SK-N-SH (cell line): ENCODE data around the gene RASGEF1B. TPM values are rescaled to one million over a fixed set of nuclear protein-coding genes. Genes with fewer than 3 reads are reported as not detected.

Source experiments
- CTCF ChIA-PET: fragments of 300-600, 350-600 bp; formaldehyde crosslinking; extraction: SDS; loops from one replicate; lab custom pipeline; 2021; lab: Yijun Ruan, JAX
- POLR2A ChIA-PET: fragments of 350-600 bp; sonication (Branson Sonifier 250); formaldehyde crosslinking; extraction: SDS; loops from one replicate; lab custom pipeline; 2020; ENCODE audit warnings: antibody characterized with exemption, inconsistent platforms; lab: Yijun Ruan, JAX
- DNase-seq: peaks from one replicate; pipeline ENCODE4 v3.0.0; 2012
- H2AFZ ChIP-seq: fragments of 200-600 bp; sonication (generic); 2 replicates; pipeline ENCODE4 v1.8.1; 2016; ENCODE audit warnings: antibody characterized with exemption, mild to moderate bottlenecking, low read depth
- H3F3A ChIP-seq: fragments of 200-600 bp; sonication (generic); replicated peaks from 2 replicates; pipeline ENCODE3; 2016; ENCODE audit warnings: antibody characterized with exemption, mild to moderate bottlenecking; ENCODE audit not compliant: insufficient read depth
- H3K27ac ChIP-seq, 2 experiments: fragments of 200-500 bp in 1 of 2; fragments of 200-600 bp in 1 of 2; sonication (Bioruptor generic) in 1 of 2; sonication (generic), shearing (Covaris generic) in 1 of 2; 2 replicates each; pipeline versions ENCODE4 v1.5.1 to v1.6.1; 2014 to 2016; ENCODE audit warnings: low read depth in 2 of 2, inconsistent platforms in 1 of 2, low read length in 1 of 2, mild to moderate bottlenecking in 1 of 2, mixed read lengths in 1 of 2
- H3K27me3 ChIP-seq: fragments of 200-600 bp; sonication (generic), shearing (Covaris generic); 2 replicates; pipeline ENCODE4 v1.6.1; 2016; ENCODE audit warnings: mixed run types; ENCODE audit not compliant: insufficient read depth
- H3K36me3 ChIP-seq, 2 experiments: fragments of 200-500 bp in 1 of 2; fragments of 200-600 bp in 1 of 2; sonication (Bioruptor generic) in 1 of 2; sonication (generic) in 1 of 2; replicated peaks in 1 of 2; 2 replicates each; pipeline versions ENCODE3 to v1.5.1; 2014 to 2016; ENCODE audit warnings: low read length in 1 of 2, mild to moderate bottlenecking in 1 of 2; ENCODE audit not compliant: insufficient read depth in 2 of 2, control insufficient read depth in 1 of 2
- H3K4me1 ChIP-seq, 2 experiments: fragments of 200-500 bp in 1 of 2; fragments of 200-600 bp in 1 of 2; sonication (Bioruptor generic) in 1 of 2; sonication (generic), shearing (Covaris generic) in 1 of 2; 2 replicates each; pipeline versions ENCODE4 v1.5.1 to v1.6.1; 2014 to 2016; ENCODE audit warnings: low read depth in 1 of 2, low read length in 1 of 2, mixed run types in 1 of 2; ENCODE audit not compliant: insufficient read depth in 2 of 2, control insufficient read depth in 1 of 2
- H3K4me2 ChIP-seq: fragments of 200-600 bp; sonication (generic), shearing (Covaris generic); 2 replicates; pipeline ENCODE4 v1.6.1; 2017; ENCODE audit warnings: mixed run types
- H3K4me3 ChIP-seq, 2 experiments: fragments of 200-500 bp in 1 of 2; fragments of 200-600 bp in 1 of 2; sonication (Bioruptor generic) in 1 of 2; sonication (generic), shearing (Covaris generic) in 1 of 2; 2 replicates each; pipeline versions ENCODE4 v1.5.1 to v1.8.1; 2014 to 2016; ENCODE audit warnings: low read depth in 2 of 2, inconsistent platforms in 1 of 2, low read length in 1 of 2, mild to moderate bottlenecking in 1 of 2, mixed read lengths in 1 of 2, moderate library complexity in 1 of 2
- H3K79me2 ChIP-seq: fragments of 200-600 bp; sonication (generic); 2 replicates; pipeline ENCODE4 v1.8.1; 2017; ENCODE audit warnings: mild to moderate bottlenecking; ENCODE audit not compliant: insufficient read depth
- H3K9ac ChIP-seq: fragments of 200-600 bp; sonication (generic); 2 replicates; pipeline ENCODE4 v1.6.1; 2017; ENCODE audit warnings: mixed run types
- H3K9me2 ChIP-seq: fragments of 200-600 bp; sonication (generic); 2 replicates; pipeline ENCODE4 v1.6.1; 2017; ENCODE audit warnings: mixed run types
- H3K9me3 ChIP-seq: fragments of 200-600 bp; sonication (generic); 2 replicates; pipeline ENCODE4 v1.6.1; 2017; ENCODE audit warnings: mixed run types, mild to moderate bottlenecking, moderate library complexity
- H4K20me1 ChIP-seq: fragments of 200-600 bp; sonication (generic); 2 replicates; pipeline ENCODE4 v1.6.1; 2017; ENCODE audit warnings: mild to moderate bottlenecking, mixed run types; ENCODE audit not compliant: insufficient read depth
- CHD2 ChIP-seq: fragments of 150-350 bp; IDR thresholded peaks from 2 replicates; pipeline ENCODE4 v1.6.1; 2018; ENCODE audit warnings: low read length; ENCODE audit not compliant: partially characterized antibody
- EP300 ChIP-seq, 2 experiments: IDR thresholded peaks; 2 replicates each; pipeline versions ENCODE4 v1.4.0 to v1.6.1; 2012; ENCODE audit warnings: borderline replicate concordance in 1 of 2, low read depth in 1 of 2, low read length in 1 of 2
- FOXJ3 ChIP-seq: sonication (generic); formaldehyde crosslinking; IDR thresholded peaks from 2 replicates; pipeline ENCODE4 v1.5.1; 2020; ENCODE audit warnings: mild to moderate bottlenecking, missing genetic modification reagents
- FOXM1 ChIP-seq: IDR thresholded peaks from 2 replicates; pipeline ENCODE4 v1.4.0; 2012; ENCODE audit warnings: low read depth, mild to moderate bottlenecking
- MEF2A ChIP-seq: IDR thresholded peaks from 2 replicates; pipeline ENCODE4 v1.4.0; 2012; ENCODE audit warnings: low read depth, borderline replicate concordance
- MXI1 ChIP-seq: IDR thresholded peaks from 2 replicates; pipeline ENCODE4 v1.6.1; 2012; ENCODE audit warnings: mild to moderate bottlenecking, low read depth, low read length, improper control_type of control experiment
- NRF1 ChIP-seq: IDR thresholded peaks from 2 replicates; pipeline ENCODE4 v1.6.1; 2012; ENCODE audit warnings: low read depth, mild to moderate bottlenecking, low read length
- PBX3 ChIP-seq: IDR thresholded peaks from 2 replicates; pipeline ENCODE4; 2012
- RAD21 ChIP-seq: IDR thresholded peaks from 2 replicates; pipeline ENCODE4 v1.6.1; 2012; ENCODE audit warnings: mild to moderate bottlenecking, low read length
- RCOR1 ChIP-seq: fragments of 150-350 bp; IDR thresholded peaks from 2 replicates; pipeline ENCODE4 v1.6.1; 2017; ENCODE audit warnings: antibody characterized with exemption, low read length
- REST ChIP-seq: IDR thresholded peaks from 2 replicates; pipeline ENCODE4 v1.6.1; 2012; ENCODE audit warnings: mild to moderate bottlenecking, low read depth, low read length, moderate library complexity
- RFX5 ChIP-seq: IDR thresholded peaks from 2 replicates; pipeline ENCODE4 v1.6.1; 2012; ENCODE audit warnings: mild to moderate bottlenecking, improper control_type of control experiment, low read length
- TAF1 ChIP-seq: IDR thresholded peaks from 2 replicates; pipeline ENCODE4 v1.6.1; 2012; ENCODE audit warnings: low read depth, mild to moderate bottlenecking, low read length, moderate library complexity, borderline replicate concordance
- TCF12 ChIP-seq: IDR thresholded peaks from 2 replicates; pipeline ENCODE4 v1.4.0; 2012
- TEAD4 ChIP-seq: IDR thresholded peaks from 2 replicates; pipeline ENCODE4 v1.4.0; 2012; ENCODE audit warnings: mild to moderate bottlenecking, borderline replicate concordance; ENCODE audit not compliant: insufficient read depth
- YY1 ChIP-seq: IDR thresholded peaks from 2 replicates; pipeline ENCODE4 v1.4.0; 2012; ENCODE audit warnings: low read depth, mild to moderate bottlenecking
- WGBS: methylation state at CpG from one replicate; pipeline ENCODE4 v1.1.6; 2017; ENCODE audit warnings: low lambda C conversion rate; 5-methylcytosine and 5-hydroxymethylcytosine counted together
- polyA plus RNA-seq, 3 experiments: library from polyadenylated mRNA; depleted of rRNA; stranded (reverse); fragments of >200 nt; gene quantifications; 2 replicates each; pipeline ENCODE4 v1.2.3, GENCODE V29; 2012
- TF ChIP-seq, protein P1 (sequence below): fragments of 200-600 bp; sonication (generic); IDR thresholded peaks from 2 replicates; pipeline ENCODE4 v1.6.1; 2017; ENCODE audit warnings: antibody characterized with exemption, mild to moderate bottlenecking, moderate library complexity
- TF ChIP-seq, protein P2 (sequence below): IDR thresholded peaks from 2 replicates; pipeline ENCODE4 v1.4.0; 2012; ENCODE audit warnings: low read depth, borderline replicate concordance

Gene RASGEF1B
- polyA plus RNA-seq, 1 of the 3 experiments (the other 2 are of a cell fraction): not detected

- WGBS: 17% methylated on average over 5 of the region's 5 CpGs
- Histone ChIP-seq H3F3A (no peaks in the 10 kb centered on the region), H3K79me2 (no peaks in the 10 kb centered on the region), H3K27me3 (peaks cover 11% of the 10 kb centered on the region; the same call in 1 of the 2 replicates), H4K20me1 (no peaks in the 10 kb centered on the region), H3K4me1 (no peaks in the 10 kb centered on the region), H3K9me2 (no peaks in the 10 kb centered on the region), H3K36me3 (no peaks in the 10 kb centered on the region), H3K9me3 (no peaks in the 10 kb centered on the region), H3K27ac (no peak overlapping the region), H3K9ac (no peak overlapping the region), H3K4me3 (no peak overlapping the region), H3K4me2 (no peak overlapping the region), H2AFZ (no peak overlapping the region)
- TF ChIP-seq PBX3: no peak
- no peak for TF ChIP-seq CHD2
- TF ChIP-seq MEF2A: no peak
- no peak for TF ChIP-seq RFX5
- TF ChIP-seq EP300 (IDR thresholded peaks at IDR 0.05; ENCODE audit: borderline replicate concordance in 1 of 2, low read depth in 1 of 2, low read length in 1 of 2): no peak
- TF ChIP-seq FOXJ3 (CRISPR knock-in tag): no peak
- TF ChIP-seq, protein P1, sequence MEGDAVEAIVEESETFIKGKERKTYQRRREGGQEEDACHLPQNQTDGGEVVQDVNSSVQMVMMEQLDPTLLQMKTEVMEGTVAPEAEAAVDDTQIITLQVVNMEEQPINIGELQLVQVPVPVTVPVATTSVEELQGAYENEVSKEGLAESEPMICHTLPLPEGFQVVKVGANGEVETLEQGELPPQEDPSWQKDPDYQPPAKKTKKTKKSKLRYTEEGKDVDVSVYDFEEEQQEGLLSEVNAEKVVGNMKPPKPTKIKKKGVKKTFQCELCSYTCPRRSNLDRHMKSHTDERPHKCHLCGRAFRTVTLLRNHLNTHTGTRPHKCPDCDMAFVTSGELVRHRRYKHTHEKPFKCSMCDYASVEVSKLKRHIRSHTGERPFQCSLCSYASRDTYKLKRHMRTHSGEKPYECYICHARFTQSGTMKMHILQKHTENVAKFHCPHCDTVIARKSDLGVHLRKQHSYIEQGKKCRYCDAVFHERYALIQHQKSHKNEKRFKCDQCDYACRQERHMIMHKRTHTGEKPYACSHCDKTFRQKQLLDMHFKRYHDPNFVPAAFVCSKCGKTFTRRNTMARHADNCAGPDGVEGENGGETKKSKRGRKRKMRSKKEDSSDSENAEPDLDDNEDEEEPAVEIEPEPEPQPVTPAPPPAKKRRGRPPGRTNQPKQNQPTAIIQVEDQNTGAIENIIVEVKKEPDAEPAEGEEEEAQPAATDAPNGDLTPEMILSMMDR: no peak
- TF ChIP-seq RAD21: no peak
- TF ChIP-seq TAF1: no peak
- no peak for TF ChIP-seq MXI1
- TF ChIP-seq REST: no peak
- TF ChIP-seq TEAD4: no peak
- no peak for TF ChIP-seq YY1
- no peak for TF ChIP-seq NRF1
- no peak for TF ChIP-seq RCOR1
- TF ChIP-seq, protein P2, sequence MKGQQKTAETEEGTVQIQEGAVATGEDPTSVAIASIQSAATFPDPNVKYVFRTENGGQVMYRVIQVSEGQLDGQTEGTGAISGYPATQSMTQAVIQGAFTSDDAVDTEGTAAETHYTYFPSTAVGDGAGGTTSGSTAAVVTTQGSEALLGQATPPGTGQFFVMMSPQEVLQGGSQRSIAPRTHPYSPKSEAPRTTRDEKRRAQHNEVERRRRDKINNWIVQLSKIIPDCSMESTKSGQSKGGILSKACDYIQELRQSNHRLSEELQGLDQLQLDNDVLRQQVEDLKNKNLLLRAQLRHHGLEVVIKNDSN: no peak
- no peak for TF ChIP-seq FOXM1
- no peak for TF ChIP-seq TCF12
- ChIA-PET CTCF (interaction anchor here (0.6 to 1.4 kb wide), 3 partner anchors 19 to 239 kb away, joined by 3 to 4 read pairs (median 3); no protein-coding TSS in a partner anchor), POLR2A (no interaction called here)
- no peak for DNase-seq
These were observed 46.6 kb downstream of the RASGEF1B start for GRCh38 chr4:81424816-81425755.
